GM20431 (cell line): Measurements from ENCODE around the gene CMTM8.

ENCODE experiments used
- in situ Hi-C: fragments of 300-500 bp; cut with MseI, MboI; formaldehyde crosslinking; loops from one replicate; pipeline ENCODE4 v1.15.0; 2020; ENCODE audit warnings: low sequenced_read_pairs; ENCODE audit not compliant: unreplicated experiment

The CMTM8 gene

DNA sequence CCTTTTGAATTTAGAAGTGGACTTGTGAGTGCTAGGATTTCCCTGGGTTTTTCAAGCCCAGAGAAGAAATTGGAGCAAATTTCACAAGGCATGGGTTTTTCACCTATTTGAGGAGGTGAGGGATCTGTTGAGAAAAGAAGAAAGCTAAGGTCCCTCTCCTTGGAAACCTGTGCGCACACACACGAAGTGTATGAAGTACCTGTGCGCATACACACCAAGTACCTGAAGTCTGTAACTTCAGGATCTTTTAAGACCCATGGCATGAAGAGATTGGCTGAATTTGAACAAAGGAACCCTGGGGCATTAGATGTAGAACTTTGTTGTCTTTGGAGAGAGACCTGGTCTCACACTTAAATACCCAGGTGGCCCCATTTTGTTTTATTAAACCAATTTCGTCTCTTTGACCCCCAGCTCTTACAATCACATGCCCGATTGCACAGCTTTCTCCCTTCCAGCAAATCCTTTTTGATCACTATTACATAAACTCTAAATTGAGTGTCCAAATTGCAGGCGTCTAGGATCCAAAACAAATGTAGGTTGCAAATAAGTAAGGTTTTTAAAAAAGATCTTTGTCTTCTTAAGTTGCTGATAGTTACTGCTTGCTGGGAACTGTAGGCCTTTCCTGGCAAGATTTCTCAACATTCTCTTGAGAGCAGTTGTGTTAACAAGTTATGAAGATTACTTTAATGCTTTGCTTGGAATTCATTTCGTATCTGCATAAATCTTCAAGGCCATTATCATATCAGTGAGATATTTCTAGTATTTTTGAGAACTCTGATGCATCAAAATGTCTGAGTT is 64.3 kb downstream of the CMTM8 start:
- in situ Hi-C loops = no loop called here

DNA sequence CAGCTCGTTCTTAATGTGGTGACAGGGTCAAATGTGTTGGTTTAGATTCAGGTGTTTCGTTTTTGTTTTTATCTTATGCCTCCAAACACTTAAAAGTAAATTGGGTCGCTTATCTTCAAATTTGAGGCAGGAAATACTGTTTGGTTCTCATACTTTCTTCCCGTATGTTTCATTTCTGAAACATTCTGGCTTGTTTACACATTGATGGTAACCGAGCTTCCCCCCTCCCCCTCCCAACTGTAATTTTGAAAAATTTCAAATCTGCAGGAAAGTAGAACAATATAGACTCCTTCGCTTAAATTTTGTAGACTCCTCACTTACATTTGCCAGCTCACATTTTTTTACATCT is 64.9 kb downstream of the CMTM8 start:
- in situ Hi-C loops = no loop called here

- in situ Hi-C loops = no loop called here
Measured at GRCh38 chr3:32303977-32304881, 65.7 kb downstream of the CMTM8 start.

- in situ Hi-C loops = no loop called here
Measured at GRCh38 chr3:32305361-32305876, 66.9 kb downstream of the CMTM8 start.

GRCh38 chr3:32306072-32306471 is 67.6 kb downstream of the CMTM8 start:
- in situ Hi-C loops = no loop called here

GRCh38 chr3:32307591-32307990 is 69.1 kb downstream of the CMTM8 start:
- in situ Hi-C loops = no loop called here

DNA sequence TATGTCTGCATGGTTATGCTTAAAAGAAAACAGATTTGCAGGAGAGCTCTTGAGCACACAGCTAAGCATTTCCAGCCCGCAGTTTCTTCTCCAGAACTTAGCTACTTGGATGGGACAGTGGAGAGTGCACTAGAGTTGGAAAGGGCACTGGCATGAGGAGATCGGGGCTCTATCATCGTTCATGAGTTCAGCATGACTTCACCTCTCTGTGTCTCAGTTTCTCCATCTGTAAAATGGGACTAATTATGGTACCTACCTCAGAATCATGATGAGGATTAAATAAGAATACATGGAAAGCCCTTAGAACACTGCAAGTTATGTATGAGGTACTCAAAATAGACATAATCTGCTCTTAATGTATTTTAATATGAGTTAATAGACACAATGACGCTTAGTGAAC is 69.9 kb downstream of the CMTM8 start:
- in situ Hi-C loops = no loop called here

GRCh38 chr3:32309654-32310242 is 71.3 kb downstream of the CMTM8 start:
- in situ Hi-C loops = no loop called here

GRCh38 chr3:32310336-32310735 is 71.9 kb downstream of the CMTM8 start:
- in situ Hi-C loops = no loop called here

- in situ Hi-C loops = no loop called here
Measured at GRCh38 chr3:32310918-32311839, 72.7 kb downstream of the CMTM8 start.

DNA sequence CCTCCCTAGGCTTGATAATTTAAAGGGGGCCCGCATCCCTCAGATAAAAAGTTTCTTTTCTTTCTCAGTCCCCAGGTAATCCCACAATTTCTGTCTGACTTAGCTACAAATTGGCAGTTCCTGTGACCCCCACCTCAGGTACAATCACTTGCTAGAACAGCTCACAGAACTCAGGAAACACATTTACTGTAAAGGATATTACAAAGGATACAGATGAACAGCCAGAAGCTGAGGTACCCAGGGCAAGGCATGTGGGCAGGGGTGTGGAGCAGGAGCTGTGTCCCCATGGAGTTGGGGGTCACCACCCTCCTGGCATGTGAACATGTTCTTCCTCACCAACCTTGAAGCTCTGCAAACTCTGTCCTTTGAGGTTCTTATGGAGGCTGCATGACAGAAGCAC is 73.8 kb downstream of the CMTM8 start:
- in situ Hi-C loops = no loop called here

- in situ Hi-C loops = no loop called here
Measured at GRCh38 chr3:32313169-32313568, 74.7 kb downstream of the CMTM8 start.

DNA sequence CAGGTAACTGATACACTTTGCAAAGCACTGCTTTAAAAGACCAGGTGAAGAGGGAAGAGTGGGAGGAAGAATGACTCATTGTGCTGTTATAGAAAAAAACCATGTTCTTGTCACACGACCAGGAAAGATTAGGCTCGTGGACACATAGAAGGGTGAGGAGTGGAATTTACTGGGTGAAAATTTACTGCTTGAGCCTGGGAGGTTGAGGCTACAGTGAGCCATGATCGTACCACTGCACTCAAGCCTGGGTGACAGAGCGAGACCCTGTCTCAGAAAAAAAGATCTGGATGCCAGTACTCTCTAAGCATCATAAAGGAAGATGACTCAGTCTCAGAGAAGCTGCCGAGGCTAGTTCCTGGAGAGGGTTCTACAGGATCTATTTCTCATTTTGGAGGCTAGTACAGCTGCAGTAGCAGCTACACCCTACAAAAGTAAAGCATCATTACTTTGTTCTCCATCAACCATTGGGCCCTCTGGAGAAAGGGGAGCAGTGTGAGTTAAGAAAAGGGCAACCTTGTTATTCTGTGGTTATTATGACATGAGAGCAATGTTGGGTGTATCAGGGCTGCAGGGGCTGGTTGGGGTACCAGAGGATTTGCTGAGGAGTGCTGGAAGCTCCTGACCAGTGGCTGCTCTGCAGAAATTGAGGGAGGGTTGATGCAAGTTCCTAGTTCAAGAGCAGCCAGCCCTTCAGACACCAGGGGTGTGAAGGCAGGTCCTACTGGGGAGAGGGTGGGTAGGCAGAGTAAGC is 75.4 kb downstream of the CMTM8 start:
- in situ Hi-C loops = no loop called here

DNA sequence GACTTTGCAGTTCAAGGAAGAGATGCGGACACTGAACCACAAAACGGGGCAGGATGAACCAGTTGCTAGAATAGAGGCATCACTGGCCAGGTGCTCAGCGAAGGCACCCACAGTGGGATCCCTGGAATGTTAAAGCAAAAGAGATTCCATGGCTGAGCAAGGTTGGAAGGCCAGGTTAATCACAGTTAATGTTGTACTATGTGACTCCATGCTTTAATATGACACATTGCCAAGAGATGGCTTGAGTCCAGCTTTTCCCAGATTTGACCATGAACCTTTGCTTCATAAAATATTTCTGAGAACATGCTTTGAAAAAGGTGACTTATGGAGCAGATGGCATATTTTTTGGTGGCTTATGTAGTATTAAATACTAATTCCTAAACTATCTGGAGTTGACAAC is 77.0 kb downstream of the CMTM8 start:
- in situ Hi-C loops = no loop called here

- in situ Hi-C loops = no loop called here
Measured at GRCh38 chr3:32316319-32316718, 77.8 kb downstream of the CMTM8 start.

GRCh38 chr3:32316976-32317375 is 78.5 kb downstream of the CMTM8 start:
- in situ Hi-C loops = no loop called here

- in situ Hi-C loops = no loop called here
Measured at GRCh38 chr3:32319607-32320006, 81.1 kb downstream of the CMTM8 start.

- in situ Hi-C loops = no loop called here
Measured at GRCh38 chr3:32320080-32320479, 81.6 kb downstream of the CMTM8 start.
